ENCODE results near the gene OCIAD1.

DNA sequence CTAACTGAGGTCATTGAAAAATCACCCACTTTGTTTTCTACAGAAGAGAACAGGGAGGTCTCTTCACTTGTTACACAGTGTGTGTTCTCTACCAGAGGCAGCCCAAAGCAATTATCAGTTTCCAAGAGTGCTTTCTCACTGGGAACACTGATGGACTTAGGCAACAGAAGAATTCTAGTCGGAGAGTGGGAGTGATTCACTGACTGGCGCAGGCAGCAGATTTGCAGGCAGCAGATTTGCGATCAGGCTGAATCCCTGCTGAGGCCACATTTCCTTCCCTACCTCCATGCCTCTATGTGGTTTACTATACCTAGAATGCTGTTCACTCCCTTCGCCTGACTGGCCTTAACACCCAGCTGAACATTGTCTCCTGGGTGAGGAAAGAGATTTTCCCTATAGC is 69.1 kb downstream of the OCIAD1 start:
- TF ChIP-seq EP300 (IDR thresholded peaks at IDR 0.05; ENCODE audit: borderline replicate concordance), result no peak
- no peak for TF ChIP-seq TAF1 (IDR thresholded peaks at IDR 0.05; ENCODE audit: low read depth)
- TF ChIP-seq TCF12 (IDR thresholded peaks at IDR 0.05; ENCODE audit: low read depth), result no peak
- no peak for TF ChIP-seq YY1 (IDR thresholded peaks at IDR 0.05; ENCODE audit: low read depth)
- TF ChIP-seq ZBTB7A (IDR thresholded peaks at IDR 0.05; ENCODE audit: low read depth), result no peak
- no peak for TF ChIP-seq REST (IDR thresholded peaks at IDR 0.05; ENCODE audit: low read depth)
- no peak for TF ChIP-seq CREB1 (IDR thresholded peaks at IDR 0.05; ENCODE audit: low read depth)
- TF ChIP-seq TEAD4 (IDR thresholded peaks at IDR 0.05), result no peak
- no peak for TF ChIP-seq CEBPB (IDR thresholded peaks at IDR 0.05)
- no peak for TF ChIP-seq MAX (IDR thresholded peaks at IDR 0.05)
